A673 (cell line): Measurements from ENCODE around the gene ATXN2.

Source experiments
- EZH2 ChIP-seq: fragments of 200-600 bp; sonication (generic); IDR thresholded peaks from 2 replicates; pipeline ENCODE4 v1.6.1; 2017; ENCODE audit warnings: borderline replicate concordance, low read depth, mild to moderate bottlenecking, mixed read lengths, antibody characterized with exemption, low read length; ENCODE audit not compliant: poor library complexity, severe bottlenecking
- TF ChIP-seq, protein P1 (sequence below): fragments of 300-800, 200-600 bp; sonication (generic); conservative IDR thresholded peaks from 2 replicates; pipeline ENCODE4 v1.5.1; 2017; ENCODE audit warnings: low read depth, mild to moderate bottlenecking, antibody characterized with exemption, low read length, moderate library complexity, mixed read lengths

DNA sequence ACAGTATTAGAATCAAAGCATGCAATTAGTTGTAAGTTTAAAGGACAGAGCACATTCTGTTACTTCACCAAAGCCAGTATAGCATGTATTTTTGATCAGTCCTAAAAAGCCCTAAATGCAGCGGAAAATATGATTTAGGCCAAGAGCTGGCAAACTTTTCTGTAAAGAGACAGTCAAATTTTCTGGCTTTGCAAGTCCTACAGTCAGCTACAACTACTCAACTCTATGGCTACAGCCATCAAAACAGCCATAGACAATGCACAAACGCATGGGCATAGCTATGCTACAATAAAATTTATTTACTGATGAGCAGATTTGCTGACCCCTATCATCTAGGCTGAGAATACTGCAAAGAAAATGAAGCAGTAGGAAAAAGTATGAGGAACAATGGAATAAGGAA, 52.9 kb downstream of the ATXN2 start:
- TF ChIP-seq, protein P1, sequence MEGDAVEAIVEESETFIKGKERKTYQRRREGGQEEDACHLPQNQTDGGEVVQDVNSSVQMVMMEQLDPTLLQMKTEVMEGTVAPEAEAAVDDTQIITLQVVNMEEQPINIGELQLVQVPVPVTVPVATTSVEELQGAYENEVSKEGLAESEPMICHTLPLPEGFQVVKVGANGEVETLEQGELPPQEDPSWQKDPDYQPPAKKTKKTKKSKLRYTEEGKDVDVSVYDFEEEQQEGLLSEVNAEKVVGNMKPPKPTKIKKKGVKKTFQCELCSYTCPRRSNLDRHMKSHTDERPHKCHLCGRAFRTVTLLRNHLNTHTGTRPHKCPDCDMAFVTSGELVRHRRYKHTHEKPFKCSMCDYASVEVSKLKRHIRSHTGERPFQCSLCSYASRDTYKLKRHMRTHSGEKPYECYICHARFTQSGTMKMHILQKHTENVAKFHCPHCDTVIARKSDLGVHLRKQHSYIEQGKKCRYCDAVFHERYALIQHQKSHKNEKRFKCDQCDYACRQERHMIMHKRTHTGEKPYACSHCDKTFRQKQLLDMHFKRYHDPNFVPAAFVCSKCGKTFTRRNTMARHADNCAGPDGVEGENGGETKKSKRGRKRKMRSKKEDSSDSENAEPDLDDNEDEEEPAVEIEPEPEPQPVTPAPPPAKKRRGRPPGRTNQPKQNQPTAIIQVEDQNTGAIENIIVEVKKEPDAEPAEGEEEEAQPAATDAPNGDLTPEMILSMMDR: no peak
- TF ChIP-seq EZH2: no peak
